Stimulated activated CD8-positive, alpha-beta memory T cell treated with anti-CD3 and anti-CD28 coated beads, Interleukin-7, amount 100 ng/mL, for 24 hours (primary cell): ENCODE data around the gene TMEM132D.
"Not testable (repeated sequence)": the region's sequence is repeated elsewhere in the genome, so short reads cannot be mapped to it uniquely, and the experiment has no call there.

Source experiments
- DNase-seq: peaks from one replicate; pipeline ENCODE4 v3.0.0-alpha.2; 2020; ENCODE audit warnings: low read depth

Gene TMEM132D

DNA sequence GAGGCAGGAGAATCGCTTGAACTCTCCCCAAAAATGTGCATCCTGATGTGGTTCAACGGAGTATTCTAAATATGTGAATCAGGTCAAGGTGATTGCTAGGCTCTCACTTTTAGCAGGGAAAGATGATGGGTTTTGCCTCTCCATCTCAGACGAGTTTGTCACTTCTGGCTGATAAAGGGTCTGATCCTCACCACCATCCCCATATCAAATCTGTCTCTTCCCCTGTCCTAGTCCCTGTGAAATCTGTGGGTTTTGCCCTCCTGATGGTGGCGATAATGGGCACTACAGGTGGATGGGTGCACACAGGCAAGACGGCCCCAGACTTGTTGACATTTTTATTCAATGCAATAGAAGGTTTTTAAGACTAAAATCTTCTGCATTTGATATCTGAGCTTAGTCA is 665.9 kb downstream of the TMEM132D start:
- DNase-seq: no peak

DNA sequence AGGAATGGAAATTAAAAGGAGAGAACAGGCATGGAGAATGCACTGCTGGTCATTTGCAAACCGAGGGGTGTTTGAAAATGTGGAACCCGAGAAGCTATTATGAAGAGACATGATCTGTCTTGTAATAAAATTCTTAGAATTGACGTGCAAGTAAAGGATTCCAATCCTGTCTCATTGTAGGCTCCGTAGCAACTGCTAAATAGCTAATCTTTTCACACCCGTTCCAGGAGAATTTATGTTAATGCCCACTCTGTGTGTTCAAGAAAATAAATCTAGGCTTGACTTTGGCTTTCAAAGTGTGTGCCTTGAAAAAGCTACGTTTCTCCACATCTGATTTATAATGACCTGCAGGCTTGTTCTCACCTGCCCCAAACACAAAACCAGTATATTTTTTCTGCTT is 669.6 kb downstream of the TMEM132D start:
- no peak for DNase-seq

DNA sequence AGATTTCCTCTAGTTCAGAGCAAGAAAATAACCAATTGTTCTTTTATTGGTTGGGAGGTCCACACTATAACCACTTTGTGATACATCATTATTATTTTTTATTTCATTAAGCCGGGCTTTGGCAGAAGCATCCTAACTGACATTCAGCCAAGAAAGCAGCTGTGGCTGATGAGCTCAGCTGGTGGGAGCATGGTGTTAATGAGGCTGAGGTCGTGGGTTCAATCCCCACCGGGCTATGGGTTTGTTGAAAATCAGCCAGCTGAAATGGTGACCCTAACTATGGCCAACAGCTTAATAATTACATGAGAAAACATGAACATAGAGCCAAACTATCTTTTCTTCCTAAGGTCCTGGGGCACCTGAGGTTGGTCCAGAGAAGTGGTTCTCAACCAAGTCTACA is 672.3 kb downstream of the TMEM132D start:
- no peak for DNase-seq

DNA sequence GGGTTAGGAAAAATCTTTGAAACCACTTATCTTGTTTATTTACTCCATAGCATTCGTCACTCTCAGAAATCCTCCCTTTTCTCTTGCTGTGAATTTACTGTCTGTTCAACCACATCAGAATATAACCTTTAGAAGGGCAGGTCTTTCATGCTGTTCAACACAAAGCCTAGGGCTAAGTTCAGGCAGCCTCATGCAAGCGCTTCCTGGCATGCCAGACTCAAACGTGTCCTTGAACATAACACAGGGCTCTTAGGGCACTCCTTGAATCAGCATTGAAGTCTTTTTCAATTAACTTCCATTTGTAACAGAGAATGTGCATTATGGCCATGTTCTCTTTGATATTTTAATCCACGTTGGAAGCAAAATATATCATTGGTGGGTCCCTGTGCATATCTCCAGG is 672.8 kb downstream of the TMEM132D start:
- DNase-seq: no peak

DNA sequence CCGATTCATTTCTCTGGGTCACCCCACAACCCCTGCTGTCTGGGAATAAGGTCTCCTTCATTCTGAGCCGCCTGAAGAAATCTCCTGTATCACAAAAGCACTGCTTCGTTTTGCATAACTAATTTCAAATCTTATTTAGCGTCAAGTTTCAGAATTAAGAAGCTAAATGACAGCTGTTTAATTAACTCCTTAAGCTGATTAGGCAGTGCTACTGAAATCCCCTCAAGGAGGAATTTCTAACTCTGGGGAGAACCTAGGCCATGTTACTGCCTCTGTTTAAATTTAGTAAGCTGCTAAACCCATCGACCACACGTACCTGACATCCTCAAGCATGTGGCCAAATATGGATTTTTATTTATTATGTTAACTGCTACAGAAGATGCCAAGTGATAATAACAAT is 677.0 kb downstream of the TMEM132D start:
- DNase-seq: no peak

DNA sequence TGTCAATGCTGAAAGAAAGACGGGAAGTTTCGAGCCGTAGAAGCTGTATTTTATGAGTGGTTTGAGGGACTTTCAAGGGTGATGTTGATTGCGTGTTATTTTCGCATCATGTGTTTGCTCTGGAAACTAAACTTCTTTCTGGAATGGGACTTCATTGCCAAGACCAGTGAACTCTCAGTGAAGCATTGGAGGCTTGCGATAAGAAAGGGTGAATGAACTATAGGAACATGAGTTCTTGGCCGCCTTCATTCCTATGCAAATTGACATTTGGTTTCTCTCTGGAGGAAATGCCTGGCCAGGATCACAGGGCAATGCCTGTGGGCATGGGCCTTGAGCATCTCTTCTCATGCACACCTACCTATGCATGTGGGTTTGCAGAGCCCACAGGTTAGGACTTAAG is 677.8 kb downstream of the TMEM132D start:
- no peak for DNase-seq

DNA sequence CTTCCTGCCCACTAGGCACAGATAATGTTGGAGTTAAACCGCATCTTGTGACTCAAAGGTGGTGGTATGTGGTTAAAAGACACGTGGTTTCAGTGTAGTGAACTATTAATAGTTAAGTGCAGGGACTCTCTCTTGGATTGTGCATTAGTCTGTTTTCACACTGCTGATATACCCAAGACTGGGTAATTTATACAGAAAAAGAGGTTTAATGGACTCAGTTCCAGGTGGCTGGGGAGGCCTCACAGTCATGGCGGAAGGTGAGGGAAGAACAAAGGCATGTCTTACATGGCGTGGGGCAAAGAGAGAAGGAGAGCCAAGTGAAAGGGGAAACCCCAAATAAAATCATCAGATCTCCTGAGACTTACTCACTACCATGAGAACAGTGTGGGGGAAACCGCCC is 688.3 kb downstream of the TMEM132D start:
- DNase-seq: no peak

DNA sequence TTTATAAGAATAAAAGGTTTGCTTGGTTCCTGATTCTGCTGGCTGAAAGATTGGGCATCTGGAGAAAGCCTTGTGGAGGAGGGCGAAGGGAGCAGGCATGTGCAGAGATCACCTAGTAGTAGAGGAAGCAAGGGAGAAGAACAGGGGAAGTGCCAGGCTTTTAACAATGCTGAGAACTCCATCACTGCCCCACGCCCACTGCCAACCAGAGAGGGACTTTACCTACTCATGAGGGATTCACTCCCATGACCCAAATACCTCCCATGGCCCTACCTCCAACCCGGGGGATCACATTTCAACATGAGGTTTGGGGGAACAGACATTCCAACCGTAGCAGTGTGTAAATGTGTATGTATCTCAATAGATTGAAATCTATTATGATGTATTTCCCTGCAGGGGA is 690.3 kb downstream of the TMEM132D start:
- DNase-seq: no peak

DNA sequence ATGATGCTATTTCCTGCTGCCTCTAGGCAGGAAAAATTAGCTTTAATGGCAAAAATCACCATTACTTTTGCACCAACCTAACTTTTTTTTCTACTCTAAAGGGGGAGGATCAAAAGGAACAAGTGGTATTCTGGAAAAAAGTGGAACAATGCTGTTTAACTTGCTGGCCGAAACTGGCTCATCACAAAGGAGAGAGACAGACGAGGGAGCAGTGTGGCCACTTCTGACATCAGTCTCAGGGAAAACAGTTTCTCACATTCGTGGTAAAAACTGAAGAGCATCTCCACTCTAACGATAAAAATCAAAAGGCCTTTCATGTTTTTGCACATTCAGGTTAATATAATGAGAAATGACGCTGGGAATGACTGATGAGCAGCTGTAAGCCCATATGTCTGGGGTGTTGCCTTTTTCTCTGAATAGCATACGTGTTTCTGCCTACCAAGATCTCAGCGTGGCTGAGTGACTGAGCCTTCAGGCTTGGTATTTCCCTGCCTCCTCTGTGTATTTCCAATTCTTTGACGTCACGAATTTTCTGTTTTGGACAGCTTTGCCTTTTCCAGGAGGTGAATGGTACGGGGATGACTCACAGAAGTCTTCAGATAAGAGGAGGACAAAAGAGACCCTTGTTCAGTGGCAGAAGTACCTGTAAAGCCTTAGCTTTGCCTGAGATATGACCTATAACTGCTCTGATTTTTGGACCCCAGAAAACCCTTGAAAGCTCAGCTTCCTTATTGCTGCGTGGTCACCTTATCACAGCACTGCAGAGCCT is 691.8 kb downstream of the TMEM132D start:
- DNase-seq: no peak

DNA sequence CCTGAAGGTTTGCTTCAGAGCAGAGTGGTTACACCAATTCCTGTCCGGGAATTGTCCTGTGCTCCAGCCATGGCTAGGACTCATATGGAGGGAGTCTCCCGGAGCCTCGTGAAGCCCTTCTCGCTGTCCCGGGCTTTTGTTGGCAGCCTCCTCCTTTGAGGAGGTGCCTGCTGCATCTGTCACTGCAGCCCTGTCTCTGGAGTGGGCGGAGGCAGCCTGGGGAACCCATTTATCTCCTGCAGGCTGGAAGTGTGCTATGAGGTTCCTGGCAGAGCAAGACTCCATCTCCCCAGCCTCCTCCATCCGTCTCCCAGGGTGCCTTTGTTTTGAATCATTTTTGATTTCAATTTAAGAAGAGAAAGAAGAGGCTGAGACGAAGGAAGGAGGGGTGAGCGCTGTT is 695.3 kb downstream of the TMEM132D start:
- DNase-seq: no peak

DNA sequence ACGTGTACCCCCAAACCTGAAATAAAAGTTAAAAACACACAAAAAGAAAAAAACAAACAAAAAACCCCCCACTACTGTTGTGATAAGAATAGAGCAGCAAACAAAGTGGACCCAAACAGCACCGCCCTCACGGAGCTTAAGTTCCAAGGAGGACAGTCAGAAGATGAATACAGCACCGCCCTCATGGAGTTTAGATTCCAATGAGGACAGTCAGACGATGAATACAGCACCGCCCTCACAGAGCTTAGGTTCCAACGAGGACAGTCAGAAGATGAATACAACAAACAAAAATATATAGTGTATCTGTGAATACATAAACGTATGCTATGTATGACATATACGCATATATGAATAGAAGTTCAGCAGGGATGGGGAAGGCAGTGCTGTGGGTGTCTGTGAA is 696.7 kb downstream of the TMEM132D start:
- DNase-seq: no peak

DNA sequence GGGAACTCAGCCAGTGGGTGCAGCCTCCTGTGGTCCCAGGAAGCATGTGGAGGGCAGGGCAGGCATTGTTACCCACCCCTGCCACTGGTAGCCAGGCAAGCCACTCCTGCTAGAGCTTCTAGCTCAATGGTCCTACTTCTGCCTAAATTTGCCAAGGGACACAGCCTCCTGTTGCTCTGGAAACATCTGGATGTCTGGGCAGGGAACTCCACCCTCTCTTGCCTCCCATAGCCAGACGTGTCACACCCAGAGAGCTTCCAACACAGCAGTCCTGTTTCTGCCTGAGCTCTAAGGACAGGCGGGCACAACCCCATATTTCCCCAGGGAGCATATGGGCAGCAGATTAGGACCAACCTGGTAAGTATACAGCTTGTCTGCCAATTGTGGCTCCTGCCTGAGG is 700.4 kb downstream of the TMEM132D start:
- DNase-seq: no peak

DNA sequence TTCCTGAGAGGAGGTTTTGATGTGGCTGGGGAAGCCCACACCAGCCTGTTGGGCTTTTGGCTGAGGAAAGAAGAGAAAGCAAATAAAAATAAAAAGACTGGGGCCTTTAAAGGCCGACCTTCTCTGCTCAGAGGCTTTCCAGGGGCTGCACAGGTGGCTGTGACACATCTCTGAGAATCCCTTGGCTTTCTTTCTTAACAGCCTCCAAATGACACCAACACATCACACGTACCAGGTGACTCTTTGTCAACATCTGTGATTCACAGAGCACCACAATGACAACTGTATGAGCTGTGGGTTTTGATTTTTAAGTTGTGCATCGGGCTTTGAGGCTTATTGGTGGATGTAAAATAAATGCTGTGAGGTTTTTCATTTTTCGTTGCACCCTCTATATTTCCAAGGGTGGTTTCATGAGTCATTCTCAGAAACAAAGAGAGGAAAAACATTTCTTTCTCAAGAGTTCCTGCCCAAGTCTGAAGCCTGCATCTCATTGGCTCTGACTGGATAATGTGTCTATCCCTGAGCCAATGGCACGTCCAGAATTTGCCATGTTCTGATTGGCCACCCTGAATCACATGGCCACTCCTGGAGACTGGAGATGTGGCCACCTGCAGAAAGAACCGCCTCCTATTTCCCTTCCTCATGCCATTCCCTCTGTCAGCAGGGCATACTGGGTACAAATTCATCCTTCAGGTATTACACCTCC is 701.6 kb downstream of the TMEM132D start:
- DNase-seq: no peak

DNA sequence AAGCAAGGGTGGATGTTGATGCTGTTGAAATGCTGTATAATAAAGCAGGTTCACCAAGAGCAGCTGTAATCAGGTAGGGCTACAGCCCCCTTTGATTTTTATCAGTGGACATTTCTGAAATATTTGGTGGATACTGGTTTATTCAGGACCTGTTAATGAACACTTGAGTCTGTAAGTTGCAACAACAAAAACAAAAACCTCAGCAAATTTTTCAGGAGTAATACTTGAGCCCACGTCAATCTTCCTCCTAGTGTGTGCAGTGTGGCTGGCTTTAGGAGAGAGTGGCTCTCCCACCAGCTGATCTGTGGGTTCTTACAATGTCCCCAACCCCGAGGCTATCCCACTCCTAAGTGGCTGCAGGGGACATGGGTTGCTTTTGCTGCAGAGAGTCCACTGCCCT is 702.8 kb downstream of the TMEM132D start:
- no peak for DNase-seq

DNA sequence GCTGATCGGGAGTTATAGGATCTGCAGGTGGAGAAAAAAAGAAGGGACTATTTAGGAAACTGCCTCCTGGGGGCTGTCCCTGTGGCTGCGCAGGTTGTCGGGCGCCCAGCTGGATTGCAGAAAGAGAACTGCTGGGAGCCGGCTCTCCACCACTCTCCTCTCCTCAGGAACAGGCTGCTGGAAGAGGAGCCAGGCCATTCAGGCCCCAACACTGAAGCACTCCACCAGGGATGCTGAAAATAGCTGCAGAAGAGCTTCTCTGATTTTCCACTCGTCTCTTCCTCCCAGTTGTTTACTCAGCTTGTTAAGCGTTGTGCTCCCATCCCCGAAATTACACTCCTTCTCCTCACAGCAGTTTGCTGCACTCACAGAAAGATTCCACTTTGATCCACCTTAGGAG is 703.2 kb downstream of the TMEM132D start:
- DNase-seq: no peak

DNA sequence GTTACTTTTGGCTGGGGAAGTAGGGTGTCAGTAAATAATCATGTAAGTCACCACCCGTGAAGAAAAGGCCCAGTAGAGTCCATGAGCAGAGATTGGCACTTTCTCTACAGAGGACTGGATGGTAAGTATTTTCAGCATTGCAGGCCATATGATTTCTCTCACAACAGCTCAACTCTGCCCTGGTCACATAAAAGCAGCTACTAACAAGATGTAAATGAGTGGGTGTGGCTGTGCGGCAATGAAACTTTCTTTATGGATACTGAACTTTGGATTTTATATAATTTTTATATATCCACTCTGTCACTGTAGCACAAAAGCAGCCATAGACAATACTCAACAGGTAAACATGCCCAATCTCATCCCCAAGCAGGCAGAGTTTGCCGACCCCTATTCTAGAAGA is 706.9 kb downstream of the TMEM132D start:
- no peak for DNase-seq

DNA sequence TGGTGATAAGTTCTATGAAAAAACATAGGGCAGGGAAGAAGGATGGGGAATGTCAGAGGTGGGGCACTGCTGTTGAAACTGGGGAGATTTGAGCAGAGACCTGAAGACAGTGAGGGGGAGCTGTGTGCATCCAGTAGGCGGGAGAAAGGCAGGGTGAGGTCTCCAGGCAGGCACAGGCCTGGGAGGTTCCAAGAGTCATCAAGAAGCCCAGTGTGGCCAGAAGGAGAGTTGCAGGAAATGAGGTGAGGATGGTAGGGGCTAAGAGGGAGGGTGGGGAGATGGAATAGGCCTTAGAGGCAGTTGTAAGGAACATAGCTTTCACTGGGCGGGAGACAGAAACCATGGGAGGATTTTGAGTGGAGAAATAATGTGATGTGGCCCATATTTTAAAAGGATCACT is 708.7 kb downstream of the TMEM132D start:
- no peak for DNase-seq

DNA sequence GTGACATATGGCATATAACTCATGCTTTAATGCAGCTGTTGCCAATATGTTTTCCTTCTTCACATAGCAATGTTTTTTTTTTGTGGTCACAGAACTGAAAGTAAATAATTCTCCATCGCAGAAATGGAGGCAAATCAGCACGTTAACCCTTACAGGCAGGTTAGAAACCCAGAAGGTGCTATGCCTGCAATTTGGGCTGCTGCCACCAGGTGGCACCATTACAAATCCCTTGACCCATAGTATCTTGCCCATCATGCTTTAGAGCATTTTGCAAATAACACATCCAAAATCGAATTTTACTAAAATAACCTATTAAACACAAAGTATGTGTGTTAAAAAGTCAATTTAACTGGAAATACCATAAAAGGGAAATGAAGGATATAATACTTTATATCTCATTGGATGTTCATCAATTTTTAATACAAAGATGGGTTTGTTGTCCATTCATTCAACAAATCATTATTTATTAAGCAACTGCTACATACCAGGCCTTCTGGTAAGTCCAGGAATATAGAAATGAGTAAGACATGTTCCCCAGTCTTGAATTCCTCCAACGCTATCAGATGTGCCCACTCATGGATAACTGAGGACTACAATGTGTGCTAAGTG is 710.5 kb downstream of the TMEM132D start:
- no peak for DNase-seq

DNA sequence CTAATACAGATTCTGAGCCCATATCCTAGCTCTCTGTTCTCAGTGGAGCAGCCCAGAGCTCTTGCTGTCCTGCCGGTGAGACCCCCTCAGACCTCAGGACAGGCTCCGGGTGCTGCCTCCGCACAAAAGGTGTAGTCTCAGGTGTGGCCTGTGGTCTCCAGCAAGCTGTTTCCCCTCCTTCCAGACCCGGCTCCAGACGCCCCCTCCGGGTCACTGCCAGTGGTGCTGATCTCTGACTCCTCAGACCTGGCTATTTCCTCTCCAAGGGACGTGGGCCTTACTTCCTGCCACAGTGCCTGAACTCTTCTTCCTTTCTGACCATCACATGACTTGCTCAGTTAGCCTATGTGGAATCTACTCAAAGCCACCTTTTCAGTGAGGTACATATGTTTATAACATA is 713.0 kb downstream of the TMEM132D start:
- DNase-seq: no peak

DNA sequence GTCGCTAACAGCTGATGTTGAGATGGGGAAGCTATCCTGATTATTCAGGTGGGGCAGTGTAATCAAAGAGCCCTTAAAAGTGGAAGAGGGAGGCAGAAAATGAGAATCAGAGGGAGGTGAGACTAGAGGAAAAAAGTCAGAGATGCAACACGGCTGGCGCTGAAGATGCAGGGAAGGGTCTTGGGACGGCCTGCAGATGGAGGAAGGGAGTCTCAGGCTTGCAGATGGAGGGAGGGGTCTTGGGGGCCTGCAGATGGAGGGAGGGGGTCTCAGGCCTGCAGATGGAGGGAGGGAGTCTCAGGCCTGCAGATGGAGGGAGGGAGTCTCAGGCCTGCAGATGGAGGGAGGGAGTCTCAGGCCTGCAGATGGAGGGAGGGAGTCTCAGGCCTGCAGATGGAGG is 713.9 kb downstream of the TMEM132D start:
- not testable (repeated sequence) for DNase-seq

DNA sequence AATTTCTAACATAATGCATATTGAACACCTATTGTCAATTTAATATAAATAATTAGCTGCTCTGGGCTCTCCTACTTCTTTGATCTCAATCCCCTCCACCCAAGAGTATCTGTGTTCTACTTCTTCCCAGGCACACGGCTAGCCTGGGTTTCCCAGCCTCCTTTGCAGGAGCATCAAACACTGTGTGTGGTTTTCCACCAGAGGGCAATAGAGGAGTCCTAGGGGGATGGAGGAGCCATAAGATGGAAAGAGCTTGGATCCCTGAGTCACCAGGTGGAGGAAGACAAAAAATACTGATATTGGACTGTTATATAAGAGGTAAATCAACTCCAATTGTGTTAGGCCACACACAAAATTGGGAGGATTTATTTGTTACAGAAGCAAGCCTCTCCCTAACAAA is 716.9 kb downstream of the TMEM132D start:
- no peak for DNase-seq

DNA sequence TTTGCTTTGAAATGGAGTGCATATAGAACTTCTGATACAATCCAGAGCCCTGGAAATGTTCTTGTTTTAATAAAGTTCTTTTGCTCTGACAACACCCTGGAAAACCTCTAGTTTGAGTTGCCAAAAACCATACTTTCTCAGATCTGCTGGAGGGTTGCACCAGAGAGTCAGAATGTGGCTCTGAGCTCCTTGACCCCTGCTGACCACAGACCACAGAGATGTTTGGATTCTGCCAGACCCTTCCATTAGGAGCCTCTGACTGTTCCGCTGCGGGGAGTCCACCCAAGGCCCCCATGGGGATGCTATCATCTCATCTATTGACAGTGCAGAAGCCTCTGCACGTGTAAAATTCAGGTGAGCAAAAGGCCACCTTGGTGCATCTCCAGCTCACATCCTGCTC is 718.0 kb downstream of the TMEM132D start:
- DNase-seq: no peak

DNA sequence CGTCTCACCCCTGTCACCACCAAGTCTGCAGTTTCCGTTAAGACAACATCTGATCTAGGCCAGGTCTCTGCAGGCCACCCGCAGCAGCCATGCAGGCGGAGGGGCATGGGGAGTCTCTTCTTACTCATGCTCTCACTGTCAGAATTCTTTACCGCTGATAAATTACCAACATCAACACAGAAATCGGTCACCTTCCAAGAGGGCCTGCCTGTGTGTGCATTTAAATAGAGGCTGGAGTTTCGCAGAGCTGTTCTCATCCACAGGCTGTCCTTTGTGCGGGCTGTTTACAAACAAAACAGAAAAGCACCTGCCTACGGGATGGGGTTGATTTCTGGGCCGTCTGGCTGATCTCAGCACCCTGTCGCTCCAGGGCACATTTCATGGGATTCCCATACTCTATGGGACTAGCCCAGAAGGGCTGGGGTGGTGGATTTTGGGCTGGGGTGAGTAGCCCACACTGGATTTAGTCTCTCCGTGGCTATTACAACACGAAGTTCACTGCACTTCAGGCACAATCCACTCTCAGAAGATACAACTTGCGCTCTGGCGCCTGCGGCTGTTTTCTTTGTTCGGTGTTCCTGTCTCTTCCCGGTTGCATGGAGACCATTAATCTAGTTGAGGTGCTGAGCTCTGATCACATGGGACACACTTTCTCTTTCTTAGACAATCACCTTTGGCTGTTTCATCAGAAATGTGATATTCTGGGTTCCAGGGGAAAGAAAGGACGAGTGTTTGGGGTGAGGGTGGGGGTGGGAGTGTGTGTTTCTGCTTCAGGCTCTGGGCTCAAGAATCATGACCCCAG is 719.5 kb downstream of the TMEM132D start:
- DNase-seq: no peak
